Liver (tissue), 3 donors: Measurements from ENCODE around the gene KCNK2.

Experiments
- HNF4G ChIP-seq: IDR thresholded peaks from 2 replicates; pipeline ENCODE4 v1.6.1; 2016; ENCODE audit warnings: antibody characterized with exemption
- RAD21 ChIP-seq, 2 donors: IDR thresholded peaks; 2 replicates each; pipeline ENCODE4 v1.6.1; 2016; ENCODE audit warnings: antibody characterized with exemption in 2 of 2, mild to moderate bottlenecking in 2 of 2
- RXRA ChIP-seq, 2 donors: IDR thresholded peaks; 2 replicates each; pipeline ENCODE4 v1.6.1; 2017 to 2018; ENCODE audit warnings: antibody characterized with exemption in 2 of 2, mild to moderate bottlenecking in 1 of 2
- TAF1 ChIP-seq: conservative IDR thresholded peaks from 2 replicates; pipeline ENCODE4 v1.6.1; 2016; ENCODE audit warnings: antibody characterized with exemption, mild to moderate bottlenecking
- YY1 ChIP-seq: IDR thresholded peaks from 2 replicates; pipeline ENCODE4 v1.6.1; 2016; ENCODE audit warnings: antibody characterized with exemption, mild to moderate bottlenecking
- TF ChIP-seq, protein P1 (sequence below): IDR thresholded peaks from 2 replicates; pipeline ENCODE4 v1.6.1; 2016; ENCODE audit warnings: antibody characterized with exemption
- TF ChIP-seq, protein P2 (sequence below): fragments of 150-350 bp; IDR thresholded peaks from 2 replicates; pipeline ENCODE4 v1.5.1; 2017; ENCODE audit warnings: improper control_type of control experiment, low read depth, low read length; ENCODE audit not compliant: missing input control
- TF ChIP-seq, protein P3 (sequence below): IDR thresholded peaks from 2 replicates; pipeline ENCODE4 v1.6.1; 2016; ENCODE audit warnings: antibody characterized with exemption, mild to moderate bottlenecking
- donor health status: healthy.
- donor health status: healthy.

DNA sequence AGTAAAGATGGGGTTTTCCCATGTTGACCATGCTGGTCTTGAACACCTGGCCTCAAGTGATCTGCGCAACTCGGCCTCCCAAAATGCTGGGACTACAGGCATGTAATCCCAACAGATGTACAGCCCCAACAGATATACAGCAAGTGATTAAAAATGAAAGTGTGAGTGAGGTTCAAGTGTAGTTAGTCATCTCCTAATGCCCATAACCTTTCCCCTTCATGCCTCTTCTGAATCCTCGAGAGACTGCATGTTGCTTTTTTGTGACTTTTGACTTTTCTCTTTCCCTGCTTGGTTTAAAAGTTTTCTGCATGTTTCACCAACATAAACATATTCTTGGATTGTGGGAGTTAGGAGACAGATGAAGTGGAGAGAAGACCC lies 31.2 kb downstream of the KCNK2 start:
- TF ChIP-seq, protein P1, sequence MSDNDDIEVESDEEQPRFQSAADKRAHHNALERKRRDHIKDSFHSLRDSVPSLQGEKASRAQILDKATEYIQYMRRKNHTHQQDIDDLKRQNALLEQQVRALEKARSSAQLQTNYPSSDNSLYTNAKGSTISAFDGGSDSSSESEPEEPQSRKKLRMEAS, result no peak
- TF ChIP-seq, protein P2, sequence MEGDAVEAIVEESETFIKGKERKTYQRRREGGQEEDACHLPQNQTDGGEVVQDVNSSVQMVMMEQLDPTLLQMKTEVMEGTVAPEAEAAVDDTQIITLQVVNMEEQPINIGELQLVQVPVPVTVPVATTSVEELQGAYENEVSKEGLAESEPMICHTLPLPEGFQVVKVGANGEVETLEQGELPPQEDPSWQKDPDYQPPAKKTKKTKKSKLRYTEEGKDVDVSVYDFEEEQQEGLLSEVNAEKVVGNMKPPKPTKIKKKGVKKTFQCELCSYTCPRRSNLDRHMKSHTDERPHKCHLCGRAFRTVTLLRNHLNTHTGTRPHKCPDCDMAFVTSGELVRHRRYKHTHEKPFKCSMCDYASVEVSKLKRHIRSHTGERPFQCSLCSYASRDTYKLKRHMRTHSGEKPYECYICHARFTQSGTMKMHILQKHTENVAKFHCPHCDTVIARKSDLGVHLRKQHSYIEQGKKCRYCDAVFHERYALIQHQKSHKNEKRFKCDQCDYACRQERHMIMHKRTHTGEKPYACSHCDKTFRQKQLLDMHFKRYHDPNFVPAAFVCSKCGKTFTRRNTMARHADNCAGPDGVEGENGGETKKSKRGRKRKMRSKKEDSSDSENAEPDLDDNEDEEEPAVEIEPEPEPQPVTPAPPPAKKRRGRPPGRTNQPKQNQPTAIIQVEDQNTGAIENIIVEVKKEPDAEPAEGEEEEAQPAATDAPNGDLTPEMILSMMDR, result no peak
- no peak for TF ChIP-seq RXRA (IDR thresholded peaks at IDR 0.05)
- no peak for TF ChIP-seq TAF1
- TF ChIP-seq, protein P3, sequence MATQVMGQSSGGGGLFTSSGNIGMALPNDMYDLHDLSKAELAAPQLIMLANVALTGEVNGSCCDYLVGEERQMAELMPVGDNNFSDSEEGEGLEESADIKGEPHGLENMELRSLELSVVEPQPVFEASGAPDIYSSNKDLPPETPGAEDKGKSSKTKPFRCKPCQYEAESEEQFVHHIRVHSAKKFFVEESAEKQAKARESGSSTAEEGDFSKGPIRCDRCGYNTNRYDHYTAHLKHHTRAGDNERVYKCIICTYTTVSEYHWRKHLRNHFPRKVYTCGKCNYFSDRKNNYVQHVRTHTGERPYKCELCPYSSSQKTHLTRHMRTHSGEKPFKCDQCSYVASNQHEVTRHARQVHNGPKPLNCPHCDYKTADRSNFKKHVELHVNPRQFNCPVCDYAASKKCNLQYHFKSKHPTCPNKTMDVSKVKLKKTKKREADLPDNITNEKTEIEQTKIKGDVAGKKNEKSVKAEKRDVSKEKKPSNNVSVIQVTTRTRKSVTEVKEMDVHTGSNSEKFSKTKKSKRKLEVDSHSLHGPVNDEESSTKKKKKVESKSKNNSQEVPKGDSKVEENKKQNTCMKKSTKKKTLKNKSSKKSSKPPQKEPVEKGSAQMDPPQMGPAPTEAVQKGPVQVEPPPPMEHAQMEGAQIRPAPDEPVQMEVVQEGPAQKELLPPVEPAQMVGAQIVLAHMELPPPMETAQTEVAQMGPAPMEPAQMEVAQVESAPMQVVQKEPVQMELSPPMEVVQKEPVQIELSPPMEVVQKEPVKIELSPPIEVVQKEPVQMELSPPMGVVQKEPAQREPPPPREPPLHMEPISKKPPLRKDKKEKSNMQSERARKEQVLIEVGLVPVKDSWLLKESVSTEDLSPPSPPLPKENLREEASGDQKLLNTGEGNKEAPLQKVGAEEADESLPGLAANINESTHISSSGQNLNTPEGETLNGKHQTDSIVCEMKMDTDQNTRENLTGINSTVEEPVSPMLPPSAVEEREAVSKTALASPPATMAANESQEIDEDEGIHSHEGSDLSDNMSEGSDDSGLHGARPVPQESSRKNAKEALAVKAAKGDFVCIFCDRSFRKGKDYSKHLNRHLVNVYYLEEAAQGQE, result no peak
- no peak for TF ChIP-seq HNF4G
- TF ChIP-seq YY1, result no peak
- no peak for TF ChIP-seq RAD21 (IDR thresholded peaks at IDR 0.05)
